COLO668 (cell line): Measurements from ENCODE around the gene PAK1.

Source experiments
- DNase-seq: peaks from one replicate; lab custom pipeline; 2025; ENCODE audit not compliant: unreplicated experiment; lab: John Stamatoyannopoulos, UW

The PAK1 gene

DNA sequence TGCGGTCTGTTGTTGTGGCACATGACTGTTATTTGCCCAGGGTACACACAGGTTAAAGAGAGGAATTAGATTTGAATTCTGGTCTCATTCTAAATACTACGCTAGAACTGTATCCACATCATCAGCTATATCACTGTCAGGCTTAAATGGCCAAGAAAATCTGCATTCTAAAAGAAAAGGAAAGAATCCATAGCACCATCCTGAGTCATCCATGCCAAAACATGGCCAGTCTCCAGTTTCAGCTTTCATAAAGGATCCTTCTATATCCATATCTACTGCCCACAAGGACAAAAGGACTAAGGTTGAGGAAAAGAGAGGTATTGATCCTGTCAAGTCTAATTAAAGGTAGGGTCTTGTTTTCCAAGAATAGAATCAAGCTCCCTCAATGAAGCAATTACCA lies 98.8 kb downstream of the PAK1 start:
- DNase-seq = no peak

DNA sequence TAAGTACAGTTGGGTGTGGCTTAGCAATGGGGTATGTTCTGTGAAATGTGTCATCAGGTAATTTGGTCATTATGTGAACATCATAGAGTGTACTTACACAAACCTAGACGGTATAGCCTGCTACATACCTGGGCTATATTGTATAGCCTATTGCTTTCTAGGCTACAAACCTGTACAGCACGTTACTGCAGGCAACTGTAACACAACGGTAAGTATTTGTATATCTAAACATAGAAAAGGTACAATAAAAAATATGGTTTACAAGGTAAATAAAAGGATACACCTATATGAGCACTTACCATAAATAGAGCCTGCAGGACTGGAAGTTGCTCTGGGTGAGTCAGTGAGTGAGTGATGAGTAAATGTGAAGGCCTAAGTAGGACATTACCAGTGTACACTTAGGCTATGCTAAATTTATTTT lies 99.3 kb downstream of the PAK1 start:
- no peak for DNase-seq

DNA sequence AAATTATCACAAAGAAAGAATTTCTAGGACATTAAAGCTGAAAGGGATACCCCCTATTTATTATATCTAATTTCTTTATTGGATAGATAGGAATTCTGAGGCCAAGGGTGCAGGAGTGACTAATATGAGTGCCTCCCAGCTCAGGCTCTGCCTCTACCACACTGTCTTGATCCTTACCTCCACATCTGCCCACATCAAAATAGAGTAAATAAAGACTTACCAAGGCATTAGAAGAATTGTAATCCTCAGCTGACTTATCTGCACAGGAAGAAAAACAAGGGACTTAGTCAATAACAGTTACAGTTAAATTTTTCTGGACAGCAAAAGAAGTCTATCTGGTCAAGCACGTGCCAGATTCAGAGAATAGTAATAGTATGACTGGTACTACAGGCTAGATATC lies 99.8 kb downstream of the PAK1 start:
- no peak for DNase-seq

DNA sequence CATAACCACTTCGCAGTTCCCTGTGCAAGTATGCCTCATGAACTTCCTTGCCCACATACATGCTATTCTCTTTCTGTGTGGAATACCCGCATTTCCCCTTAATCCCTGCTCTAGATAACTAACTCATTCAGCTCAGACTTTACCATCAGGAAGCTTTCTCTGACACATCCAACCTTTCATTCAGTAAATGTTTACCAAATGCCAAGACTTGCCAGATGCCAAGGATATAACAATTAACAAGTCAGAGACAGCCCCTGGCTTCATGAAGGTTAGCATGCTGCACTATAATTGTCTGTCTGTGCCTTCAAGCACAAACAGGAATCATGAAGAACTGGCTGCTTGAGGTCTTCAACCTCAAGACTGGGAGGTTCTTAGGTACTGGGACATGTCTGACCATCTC lies 101.2 kb downstream of the PAK1 start:
- DNase-seq = no peak

DNA sequence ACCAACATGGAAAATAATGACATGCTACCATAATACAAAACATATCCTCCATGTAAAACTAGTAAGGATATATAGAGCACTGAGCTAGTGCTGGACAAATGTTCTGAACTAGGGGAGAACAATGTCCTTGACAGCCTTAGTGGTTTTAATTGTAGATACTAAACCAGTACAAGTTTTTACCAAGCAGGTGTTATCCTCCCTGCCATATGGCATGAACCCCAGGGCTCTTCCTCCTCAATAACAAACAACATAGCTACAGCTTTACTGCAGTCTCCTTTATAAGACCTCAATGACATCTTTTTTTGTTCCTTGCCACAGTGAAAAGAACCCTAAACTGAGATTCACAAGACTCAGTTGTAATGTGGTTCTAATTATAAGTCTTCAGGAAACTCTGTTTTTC lies 102.2 kb downstream of the PAK1 start:
- no peak for DNase-seq

DNA sequence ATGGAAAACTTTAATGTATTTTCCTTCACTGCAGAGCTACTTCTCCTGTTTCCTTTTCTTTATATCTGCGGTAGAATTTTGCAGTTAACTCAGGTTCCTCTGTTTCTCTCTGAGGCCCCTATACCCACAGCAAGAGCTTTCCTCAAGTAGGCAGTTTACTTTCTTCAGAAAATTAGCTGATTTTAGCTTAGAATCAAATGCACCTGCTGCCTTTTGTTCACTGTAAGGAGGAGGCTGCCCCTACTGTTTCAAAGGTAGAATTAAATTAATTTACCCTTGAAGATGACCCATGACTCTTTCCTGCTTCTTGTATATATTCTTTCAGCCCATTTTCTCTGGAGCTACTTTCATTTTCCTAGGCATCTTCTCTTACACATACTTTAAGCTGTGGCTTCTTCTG lies 103.7 kb downstream of the PAK1 start:
- DNase-seq = no peak

DNA sequence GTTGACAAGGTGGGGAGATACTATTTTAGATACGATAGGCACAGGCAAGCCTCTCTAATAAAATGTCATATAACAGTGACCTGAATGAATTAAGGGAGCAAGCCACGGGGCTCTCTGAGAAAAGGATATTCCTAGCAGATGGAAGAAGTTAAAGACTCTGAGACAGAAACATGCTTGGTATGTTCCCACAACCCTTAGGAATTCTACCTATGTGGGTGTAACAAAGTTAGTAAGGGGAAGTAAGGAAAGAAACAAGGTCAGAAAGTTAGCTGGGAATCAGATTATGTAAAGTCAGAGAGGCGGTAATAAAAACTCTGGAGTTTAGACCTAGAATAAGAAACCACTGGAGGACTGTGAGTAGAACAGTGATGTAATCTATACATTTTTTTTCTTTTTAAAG lies 112.7 kb downstream of the PAK1 start:
- no peak for DNase-seq

DNA sequence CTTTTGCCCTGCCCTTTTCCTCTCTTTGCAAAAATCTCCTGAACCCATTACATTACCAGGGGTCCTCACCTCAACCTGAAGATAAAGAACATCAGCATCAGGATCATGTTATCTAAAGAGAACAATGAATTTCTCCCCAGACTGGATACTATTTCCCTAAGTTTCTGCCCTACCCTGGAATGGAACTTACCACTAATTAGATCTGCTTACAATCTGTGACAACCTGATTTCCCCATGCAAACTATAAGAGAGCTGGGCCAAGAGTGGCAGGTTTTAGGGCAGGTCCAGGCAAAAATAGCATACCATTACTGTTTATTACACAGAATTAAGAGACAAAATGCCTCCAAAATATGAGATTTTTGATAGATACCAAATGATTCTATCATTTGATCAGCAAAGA lies 114.4 kb downstream of the PAK1 start:
- no peak for DNase-seq

DNA sequence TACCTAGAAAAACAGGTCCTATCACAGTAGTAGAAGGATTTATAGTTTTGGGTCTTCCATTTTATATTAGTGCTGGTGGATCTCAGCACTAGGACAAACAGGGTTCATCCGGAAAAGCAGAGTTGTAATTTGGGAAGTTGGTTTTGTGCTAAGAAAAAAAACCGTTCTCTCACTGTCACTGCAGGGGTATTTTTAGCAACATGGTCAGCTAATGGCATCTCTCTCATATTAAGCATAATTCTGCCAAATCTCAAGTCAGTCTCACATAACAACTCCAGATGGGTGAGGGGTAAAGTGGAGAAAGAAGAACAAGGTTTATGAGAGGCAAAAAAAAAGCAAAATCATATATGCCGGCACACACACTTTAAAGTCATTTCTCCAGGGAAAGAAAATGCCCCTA lies 120.8 kb downstream of the PAK1 start:
- no peak for DNase-seq

DNA sequence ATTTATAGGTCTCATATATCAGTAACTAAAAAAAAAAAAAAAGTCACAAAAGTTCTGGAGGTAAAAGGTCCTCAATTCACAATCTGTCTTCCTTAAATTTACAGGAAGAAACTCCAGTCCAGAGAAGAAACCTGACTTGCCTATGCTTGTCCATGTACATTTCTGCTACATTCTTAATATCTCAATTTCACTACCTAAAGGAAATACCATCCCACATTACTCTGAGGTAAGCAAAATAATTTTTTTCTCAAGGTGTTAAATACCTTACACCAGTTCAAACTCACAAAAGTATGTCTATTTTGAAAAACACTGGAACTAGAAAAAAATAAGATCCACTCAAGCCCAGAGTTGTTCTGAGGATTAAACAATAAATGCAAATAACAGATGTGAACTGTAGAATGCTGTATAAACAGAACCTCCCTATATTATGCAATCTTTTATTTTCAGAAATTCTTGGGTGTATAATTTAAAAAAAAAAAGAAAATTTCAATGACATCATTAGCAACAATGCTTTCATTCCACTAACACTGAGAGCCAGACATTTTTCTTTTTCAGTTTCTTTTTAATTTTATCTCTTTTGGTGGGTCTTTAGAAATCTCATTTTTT lies 122.5 kb downstream of the PAK1 start:
- DNase-seq = no peak

DNA sequence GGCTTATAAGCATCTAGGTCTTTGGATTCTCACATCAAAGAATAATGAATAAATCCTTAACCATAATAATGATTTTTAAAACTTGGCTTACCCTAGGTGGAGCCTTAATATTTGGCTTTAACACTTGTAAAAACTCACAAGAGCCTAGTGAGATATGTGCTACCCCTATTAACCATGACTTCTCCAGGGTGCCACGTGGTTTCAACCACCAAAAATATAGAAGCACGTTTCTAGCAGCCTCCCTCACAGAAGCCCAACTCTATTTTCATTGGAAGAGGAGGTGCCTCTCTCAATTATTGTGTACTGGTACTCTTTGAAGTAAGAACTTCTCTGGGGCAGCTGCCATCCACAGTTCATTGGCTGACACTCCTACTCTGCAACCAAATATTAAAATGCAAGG lies 125.9 kb downstream of the PAK1 start:
- no peak for DNase-seq

DNA sequence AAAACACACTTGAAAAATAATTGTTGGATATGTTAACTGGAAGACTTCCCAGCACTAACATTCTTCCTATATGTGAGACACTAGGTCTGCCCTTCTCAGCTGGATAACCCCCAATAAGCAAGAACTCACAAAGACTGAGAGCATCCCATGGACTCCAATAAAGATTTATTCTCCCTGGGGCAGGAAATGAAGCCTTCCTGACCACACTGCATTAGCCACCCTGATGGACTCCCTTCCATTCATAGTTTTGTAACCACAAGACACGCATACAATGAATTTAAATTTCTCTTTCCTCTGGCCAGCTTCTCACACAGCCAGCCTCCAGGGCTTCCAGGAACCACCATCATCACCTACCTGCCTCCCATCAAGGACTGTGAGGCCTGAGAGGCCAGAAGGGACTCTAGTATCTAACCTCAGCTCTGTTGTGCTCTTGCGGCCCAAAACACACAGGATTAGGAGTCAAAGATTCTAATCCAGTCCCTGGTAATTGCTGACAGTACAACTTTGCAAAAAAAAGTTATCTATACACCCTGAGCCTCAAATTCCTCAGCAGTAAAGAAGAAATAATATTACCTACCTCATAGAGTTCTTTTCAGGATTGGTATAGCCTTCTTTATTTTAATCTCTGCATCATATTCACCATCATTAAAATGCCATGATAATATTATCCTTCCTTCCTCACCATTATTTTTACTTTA lies 126.8 kb downstream of the PAK1 start:
- DNase-seq = no peak

DNA sequence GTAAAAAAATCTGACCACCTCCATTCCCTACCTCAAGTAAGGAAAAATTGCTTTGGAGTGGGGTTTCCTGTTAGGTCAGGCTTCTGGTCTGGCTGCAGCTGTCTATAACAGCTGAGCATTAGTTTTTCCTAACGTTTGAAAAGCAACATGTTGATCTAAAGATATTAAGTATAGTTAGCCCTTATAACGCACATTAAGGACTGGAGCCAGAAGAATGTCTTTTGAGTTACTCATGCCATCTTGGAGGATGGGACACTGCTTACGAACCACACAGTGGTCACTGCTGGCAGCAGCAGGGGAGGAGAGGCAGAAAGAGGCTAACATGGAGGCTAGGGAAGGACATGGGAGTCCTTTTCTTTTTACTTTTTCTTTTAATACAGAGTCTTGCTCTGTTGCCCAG lies 128.3 kb downstream of the PAK1 start:
- no peak for DNase-seq

DNA sequence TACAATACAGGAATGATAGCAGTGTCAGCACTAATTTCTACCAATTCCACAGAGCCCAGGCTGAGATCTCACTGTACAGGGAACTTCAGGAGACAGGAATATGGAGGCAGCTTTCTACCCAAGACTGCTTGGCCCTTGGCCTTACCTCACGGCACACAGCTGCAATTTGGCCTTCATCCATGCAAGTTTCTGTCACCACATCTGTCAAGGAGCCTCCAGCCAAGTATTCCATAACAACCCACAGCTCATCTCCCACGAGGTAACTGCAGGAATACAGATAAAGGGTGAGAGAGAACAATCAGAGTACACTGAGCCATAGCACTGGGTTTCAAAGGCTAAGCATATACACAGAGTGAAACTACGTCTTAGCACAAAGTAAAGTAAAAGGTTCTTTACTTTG lies 133.4 kb downstream of the PAK1 start:
- DNase-seq = no peak

DNA sequence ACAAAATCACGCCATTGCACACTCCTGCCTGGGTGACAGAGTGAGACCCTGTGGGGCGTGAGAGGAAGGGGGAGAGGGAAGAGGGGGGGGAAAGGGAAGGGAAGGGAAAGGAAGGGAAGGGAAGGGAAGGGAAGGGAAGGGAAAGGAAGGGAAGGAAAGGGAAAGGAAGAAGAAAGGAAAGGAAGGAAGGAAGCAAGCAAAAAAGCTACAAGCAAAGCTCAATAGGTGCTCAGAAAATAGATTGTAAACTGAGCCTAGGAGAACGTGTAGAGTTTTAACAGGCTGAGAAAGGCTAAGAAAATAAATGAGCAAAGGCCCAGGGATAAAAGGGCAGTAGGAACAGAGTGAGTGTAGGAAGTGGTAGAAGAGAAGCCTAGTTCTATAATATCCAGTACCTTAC lies 141.6 kb downstream of the PAK1 start:
- no peak for DNase-seq

DNA sequence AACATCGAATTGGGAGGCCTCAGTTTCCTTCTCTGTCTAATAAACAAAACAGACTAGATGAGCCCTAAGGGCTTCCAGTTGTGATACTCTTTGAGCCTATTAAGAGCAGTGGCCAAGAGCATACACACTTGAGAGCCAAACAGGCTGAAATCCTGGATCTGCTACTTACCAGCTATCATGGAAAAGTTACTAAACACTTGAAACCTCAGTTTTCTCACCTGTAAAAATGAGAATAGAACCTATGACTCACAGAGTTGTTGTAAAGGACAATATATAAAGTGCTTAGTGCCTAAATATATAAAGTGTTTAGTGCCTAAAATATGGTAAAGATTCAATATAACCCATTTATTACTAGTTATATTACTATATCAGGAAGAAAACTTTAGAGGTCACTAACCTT lies 148.7 kb downstream of the PAK1 start:
- DNase-seq = no peak

DNA sequence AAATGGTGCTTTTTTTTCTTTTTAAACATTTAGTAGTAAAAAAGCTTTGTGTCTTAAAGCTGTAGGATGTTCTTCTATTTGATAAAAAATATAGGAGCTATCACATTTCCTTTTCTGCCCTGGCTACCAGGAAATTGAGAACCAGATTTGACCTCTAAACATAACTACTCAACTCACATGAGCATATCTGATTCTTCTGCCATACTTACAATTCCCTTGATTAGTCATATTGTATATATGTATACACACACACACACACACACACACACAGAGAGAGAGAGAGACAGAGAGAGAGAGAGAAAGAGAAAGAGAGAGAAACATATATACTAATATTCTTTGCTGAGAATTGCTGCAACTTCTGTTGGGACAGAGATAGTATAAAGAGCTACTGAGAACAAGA lies 149.4 kb downstream of the PAK1 start:
- DNase-seq = no peak

DNA sequence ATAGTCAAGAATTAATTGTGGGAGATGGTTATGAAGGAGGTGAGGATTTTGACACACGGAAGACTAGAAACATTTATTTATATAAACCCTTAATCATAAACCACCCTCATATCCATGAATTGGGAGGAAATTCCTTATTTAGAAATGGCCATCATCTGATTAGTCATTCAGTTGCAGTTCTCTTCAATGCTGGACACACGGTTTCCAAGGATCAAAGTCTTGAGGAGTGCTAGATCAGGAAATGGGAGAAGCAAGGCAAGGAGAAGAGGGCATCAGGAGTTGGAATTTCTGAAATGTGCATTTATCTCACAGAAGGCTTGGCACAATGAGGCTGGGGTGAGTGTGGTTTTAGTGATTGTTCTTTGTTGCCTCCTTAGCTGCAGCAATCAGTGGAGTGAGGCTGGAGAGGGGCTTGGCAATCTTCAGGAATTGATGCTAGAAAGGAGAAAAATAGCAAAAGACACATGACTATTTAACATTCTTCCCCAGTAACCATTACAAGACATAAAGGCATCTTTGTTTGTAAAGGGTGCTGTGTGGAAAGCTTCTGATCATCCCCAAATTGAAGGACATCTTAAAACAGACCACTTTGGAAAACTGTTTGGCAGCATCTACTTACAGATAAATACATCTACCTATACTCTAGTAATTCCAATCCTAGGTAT lies 150.8 kb downstream of the PAK1 start:
- no peak for DNase-seq

DNA sequence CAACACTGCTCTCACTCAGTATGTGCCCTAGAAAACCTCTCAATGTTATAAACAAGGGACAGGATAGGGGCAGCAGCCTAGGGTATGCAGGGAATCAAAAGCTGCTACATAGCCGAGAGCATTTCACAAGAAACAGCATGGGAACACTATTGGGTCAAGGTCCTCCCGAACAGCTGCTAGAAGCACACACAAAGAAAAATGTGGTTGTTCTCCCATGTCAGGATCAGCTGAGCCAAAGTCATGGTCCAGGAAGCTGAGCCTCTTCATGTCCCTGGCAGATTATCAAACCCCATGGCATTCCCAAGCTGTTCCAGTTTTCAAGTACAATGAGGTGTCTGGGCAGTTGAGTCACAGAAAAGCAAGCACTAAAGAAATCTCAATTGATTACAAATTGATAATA lies 151.4 kb downstream of the PAK1 start:
- no peak for DNase-seq

DNA sequence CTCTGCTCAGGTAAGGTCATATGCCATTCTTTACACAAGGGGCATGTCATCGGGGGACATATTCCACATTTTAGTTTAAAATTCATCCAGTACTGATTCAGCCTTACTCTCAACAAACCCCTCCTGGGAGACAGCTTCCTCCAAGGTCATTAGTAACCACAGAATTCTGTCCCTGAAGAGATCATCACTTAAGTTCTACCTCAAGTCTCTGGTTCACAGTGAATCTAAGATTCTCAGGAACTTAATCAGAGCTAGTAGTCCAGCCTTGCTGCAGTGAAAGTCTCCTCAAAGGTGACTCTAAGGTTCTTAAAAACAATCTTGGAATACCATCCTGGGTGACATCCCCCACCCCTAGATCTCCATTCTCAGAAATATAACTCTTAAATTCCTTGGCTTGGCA lies 153.5 kb downstream of the PAK1 start:
- DNase-seq = no peak

DNA sequence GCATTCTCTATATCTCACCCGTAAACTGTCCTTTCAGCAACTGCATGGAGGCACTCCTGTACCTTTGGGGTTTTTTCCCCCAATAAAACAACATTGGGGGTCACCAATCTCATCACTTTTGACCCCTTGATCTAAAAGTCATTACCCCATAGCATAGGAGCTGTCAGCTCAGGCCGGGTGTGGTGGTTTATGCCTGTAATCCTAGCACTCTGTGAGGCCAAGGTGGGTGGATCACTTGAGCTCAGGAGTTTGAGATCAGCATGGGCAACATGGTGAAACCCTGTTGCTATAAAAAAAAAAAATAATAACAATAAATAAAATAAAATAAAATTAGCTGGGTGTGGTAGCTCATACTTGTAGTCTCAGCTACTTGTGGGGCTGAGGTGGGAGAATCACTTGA lies 155.3 kb downstream of the PAK1 start:
- DNase-seq = no peak

DNA sequence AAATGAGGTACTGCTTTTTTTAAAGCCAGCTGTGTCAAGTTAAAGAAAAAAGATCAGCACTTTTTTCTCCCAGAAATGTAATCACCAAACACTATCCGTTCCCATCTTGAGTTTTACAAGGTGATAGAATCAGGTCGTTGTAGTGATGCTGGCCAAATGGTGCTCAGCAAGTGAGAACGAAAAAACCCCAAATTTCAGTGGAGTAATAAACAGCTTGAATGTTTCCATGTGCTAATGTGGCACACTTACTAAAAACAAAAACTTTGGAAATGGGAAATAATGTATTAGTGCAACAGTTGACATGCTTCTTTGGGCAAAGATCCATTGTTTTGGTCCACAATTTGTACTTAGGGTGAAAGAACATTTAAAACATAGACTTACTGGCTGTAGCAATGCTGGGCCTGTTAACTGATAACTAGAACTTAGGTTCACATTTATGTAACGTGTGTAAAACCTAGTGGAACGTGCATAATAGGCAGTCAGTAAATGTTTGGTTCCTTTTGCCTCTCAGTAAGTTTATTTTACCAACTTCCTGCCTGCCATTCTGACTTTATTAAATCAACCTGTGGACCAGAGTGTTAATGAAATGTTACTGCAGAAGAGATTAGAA lies 157.1 kb downstream of the PAK1 start:
- DNase-seq = no peak
